GM18909 (cell line): ENCODE data around the gene GAS7.

Experiments
- ATAC-seq: cut with Tn5 transposase; IDR thresholded peaks from one replicate; pipeline ENCODE4 v1.9.1; 2021; ENCODE audit warnings: mild to moderate bottlenecking; ENCODE audit not compliant: unreplicated experiment, poor library complexity

The GAS7 gene

DNA sequence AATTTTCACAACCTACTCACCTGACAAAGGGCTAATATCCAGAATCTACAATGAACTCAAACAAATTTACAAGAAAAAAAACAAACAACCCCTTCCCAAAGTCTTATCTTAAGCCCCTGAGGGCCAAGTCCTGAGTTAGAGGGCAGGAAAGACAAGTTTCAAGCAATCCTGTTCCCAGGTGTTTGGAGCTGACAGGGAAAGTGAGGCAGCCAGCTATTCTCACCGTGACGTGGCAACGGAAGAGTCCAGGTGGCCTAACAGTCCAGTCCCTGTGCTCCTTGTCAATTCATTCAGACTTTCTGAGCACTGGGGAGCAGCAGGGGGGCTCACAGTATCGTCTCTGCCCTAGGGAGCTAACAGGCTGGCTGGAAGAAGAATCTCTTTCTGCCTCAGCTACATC is 203.6 kb downstream of the GAS7 start:
- no peak for ATAC-seq

DNA sequence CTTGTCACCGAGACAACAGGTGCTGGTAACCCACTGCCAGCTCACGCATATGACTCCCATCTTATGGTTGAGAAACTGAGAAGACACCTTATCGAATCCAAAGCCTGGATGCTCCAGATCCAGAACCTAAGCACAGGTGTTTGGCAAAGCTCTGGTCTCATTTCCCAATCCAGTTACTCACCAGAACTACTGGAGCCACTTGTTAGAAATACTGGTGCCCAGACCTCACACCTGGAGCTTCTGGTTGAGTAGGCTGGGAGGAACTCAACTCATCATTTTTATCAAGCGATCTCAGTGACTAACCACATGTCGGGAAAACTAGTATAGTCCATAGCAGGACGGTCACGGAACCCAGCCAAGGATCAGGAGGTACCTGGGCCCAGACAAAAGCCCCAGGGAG is 206.6 kb downstream of the GAS7 start:
- no peak for ATAC-seq

DNA sequence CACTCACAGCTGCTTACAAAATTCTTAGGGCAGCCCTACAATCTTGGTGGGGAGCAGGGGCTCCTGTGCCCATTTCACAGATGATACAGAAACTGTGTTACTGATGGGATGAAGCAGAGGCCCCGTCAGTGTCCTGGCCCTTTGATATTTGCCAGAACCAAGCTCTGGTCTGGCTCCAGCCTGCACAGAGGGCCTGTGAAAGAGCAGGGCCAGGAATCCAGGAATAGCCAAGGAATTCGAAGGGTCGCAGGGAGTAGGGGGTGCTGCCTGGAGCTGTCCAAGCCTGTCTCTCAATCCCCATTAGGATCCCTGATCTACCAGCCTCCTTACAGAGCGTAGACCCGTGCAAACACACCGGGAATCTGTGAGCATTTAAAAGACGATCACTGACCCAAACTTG is 207.1 kb downstream of the GAS7 start:
- no peak for ATAC-seq

DNA sequence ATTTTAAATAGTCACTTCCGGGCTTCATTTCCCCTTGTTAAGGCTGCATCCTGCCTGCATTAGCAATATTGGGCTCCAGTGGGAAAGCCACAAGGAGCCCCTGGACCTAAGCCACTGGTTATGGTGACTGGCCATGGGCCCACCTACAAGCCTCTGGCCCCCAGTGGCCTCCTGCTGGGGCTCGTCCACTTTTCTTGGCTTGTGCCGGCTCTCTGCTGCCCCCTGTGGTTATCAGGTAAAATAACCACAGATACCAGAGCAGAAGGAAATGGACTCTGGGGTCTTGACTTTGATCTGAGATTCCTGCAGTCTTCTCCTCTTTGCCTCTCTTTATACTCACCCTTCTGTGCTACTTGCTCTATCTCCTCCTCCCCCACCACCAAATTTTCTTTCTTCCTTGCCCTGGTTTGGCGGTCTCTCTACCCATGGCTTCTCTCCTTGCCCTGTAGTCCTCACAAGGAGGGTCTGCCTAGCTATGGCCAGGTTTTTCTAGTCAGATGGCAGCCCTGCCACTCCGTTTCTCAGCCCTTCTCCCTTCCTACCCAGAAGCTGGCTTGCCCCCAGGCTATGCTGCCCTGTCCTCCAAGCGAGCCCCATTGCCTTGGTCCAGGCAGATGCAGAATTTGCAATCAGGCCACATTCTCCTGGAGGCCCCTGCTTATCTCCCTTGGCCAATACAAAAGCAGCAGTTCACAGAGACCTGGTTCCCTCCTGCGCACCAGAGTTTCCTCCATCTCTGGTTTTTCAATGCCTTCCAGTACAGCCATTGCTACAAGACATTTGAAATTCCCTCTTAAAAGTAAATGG is 210.4 kb downstream of the GAS7 start:
- ATAC-seq: no peak

DNA sequence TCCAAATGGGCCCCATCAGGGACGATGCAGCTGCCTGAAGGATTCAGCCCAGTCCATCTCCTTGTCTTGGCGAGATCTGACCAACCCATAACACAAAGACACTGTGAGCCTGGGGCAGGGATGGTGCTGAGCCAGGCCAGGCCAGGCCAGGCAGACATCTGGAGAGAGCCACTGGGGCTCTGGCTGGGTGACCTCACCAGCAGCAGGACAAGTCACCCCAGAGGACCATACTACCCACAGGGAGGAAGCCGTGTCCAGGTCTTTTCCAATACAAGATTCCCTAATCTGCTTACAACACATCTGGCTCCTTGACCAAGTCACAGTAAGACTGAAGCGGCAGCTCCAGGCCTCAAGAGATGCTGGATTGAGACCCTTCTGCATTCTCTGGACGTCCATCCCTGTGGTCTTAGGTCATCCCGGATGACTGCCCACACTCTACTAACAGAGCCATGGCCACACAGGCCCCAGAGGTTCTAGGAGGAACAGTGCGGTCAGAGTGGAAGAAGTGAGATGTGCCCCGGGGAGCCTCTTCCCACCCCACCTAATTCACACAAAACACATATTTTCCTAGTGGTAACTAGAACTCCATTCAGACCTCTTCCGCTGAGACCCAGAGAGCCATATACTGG is 211.5 kb downstream of the GAS7 start:
- no peak for ATAC-seq

DNA sequence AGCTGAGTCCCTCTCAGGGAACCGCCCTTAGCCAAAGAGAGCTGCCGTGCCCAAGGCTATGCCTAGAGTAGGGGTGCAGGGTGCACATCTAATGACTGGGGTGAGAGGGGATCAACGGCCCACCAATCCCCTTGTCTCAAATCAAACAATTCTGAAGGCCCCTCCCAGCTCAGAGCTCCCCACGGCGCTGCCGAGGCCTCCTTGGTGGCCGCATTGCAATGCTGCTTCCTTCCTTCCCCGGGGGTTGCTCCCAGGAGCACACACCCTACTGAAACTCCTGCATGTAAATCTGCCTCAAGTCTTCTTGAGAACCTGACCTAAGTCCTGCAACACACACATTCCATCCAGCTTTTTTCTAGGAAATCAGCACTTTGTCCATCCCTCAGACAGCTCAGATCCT is 212.8 kb downstream of the GAS7 start:
- no peak for ATAC-seq

DNA sequence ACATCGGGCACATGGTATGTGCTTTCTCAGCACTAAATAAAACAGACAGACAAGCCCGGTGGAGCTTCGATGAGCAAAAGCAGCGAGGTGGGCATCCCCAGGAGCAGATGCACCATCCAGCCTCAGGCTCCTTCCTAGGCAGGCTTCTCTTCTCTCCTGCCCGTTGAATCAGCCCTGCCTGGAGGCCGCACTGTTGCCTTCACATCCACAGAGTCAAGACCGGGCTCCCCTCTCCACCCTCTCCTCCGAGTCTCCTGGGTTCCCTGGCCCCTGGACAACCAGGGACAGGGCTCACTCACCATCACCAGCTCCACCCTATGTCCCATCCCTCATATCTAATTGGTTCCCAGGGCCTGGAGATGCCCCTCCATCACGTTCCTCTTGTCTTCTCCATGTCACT is 213.6 kb downstream of the GAS7 start:
- no peak for ATAC-seq

DNA sequence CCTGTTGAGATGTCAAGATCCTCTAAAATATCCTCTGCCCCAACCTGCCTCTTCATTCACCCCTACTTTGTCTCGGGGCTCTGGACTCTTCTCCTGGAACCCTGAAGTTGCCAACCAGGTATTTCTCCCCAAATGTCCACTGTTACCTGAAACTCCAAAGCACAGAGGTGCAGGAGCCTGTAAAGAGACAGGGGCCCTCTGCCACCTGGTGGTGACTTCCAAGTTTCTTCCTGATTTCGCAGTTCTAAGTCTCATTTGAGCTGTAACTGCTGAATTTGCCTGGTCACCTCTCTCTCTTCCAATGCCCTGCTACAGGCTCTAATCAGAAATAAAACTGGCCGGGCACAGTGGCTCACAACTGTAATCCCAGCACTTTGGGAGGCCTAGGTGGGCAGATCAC is 216.2 kb downstream of the GAS7 start:
- ATAC-seq: no peak

DNA sequence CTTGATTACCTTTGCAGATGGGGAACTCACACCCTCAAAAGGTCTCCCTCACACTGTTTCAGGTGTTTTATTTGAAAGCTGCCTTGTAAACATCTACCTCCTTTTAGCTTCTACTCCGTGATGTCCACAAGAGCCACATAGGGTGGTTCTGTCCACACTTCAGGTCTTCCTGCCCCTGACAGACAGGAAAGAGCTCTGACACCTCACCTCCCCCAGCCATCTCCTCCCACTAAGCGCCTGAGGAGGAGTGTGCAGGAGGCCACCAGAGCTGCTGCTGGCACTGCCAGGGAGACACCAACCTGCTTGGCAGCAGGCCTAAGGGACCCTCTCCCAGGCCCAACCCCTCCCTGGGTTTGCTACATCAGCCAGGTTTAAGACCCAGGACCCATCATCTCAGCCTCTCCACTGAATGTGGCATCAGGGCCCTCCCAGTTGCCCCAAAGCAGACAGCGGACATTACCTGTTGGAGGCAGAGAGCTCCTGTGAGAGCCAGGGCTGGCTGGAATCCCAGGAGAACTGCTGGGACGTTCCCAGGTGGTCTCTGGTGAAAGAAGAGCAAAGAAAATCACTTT is 217.0 kb downstream of the GAS7 start:
- no peak for ATAC-seq

DNA sequence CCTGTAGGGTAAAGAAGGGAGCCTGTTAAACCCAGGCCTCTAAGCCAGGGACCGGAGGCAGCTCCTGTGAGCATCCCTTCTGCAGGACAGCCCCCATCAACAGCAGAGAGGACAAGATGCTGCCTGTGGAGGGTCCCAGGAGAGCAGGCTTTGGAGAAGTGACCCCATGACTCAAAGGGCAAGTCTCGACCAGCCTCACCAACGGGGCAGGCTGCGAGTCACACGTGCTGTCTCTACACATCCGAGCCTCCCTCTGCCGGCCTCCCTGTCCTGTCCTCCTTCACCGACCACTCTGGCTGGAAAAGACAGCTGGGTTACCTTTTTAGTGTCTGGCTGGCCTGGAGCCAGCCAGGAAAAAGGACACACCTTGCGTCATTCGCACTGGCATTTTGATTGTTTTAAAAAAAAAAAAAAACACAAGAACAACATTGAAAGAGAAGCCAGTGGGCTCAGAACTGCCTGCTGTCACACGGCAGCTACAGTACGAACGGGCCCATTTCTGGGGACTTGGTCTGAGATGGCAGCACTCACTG is 218.9 kb downstream of the GAS7 start:
- no peak for ATAC-seq

DNA sequence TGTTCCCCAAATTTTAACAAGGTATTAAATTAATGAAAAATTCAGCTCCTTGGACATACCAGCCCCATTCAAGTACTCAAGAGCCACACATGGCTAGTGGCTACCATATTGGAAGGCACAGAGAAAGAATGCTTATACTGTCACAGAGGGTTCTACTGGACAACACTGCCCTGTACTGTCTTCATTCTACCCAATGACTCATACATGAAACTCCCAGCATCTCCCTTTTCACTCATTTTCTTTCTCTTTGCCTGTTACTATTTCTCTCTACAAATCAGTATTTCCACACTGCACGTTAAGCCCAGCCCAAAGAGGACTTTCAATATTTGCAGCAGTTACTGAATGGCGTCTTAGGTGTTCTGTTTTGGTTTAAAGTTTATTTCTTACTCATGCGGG is 221.2 kb downstream of the GAS7 start:
- ATAC-seq: no peak

DNA sequence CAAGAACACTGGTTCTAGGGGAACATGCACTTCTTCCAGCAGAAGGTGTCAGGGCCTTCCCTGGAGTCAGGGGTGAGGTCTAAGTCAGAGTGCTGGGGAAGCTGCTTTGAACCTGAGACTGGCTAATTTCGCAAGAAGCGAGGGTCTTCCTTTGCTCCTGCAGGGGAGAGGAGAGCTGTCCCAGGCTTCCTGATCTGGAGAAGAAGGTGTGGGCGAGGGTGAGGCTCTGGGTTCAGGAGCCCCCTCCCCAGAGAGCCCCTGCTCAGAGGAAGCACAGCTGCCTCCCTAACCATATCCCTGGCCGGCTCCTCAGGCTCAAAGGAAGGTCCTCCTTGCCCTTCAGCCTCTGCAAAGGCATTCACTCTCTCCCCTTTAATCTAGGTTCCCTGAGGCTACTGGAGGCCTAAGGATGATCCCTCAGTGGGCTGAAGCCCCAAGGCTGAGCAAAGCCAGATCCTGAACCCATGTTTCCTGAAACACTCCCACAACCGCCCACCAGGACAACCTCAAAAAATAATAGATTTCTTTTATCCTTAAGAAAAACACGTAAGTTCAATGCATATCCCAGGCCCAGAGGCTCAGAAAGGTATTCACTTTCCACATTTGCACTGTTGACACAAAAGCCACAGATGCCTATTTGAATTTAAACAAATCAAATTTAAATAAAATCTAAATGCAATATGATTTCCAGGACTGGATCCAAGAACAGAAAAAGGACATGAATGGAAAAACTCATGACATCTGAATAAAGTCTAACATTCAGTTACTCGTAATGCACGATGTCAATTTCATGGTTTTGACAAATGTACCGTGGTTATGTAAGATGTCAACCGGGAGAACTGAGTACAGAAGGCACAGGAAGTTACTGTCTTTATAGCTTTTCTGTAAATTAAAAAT is 221.9 kb downstream of the GAS7 start:
- no peak for ATAC-seq

DNA sequence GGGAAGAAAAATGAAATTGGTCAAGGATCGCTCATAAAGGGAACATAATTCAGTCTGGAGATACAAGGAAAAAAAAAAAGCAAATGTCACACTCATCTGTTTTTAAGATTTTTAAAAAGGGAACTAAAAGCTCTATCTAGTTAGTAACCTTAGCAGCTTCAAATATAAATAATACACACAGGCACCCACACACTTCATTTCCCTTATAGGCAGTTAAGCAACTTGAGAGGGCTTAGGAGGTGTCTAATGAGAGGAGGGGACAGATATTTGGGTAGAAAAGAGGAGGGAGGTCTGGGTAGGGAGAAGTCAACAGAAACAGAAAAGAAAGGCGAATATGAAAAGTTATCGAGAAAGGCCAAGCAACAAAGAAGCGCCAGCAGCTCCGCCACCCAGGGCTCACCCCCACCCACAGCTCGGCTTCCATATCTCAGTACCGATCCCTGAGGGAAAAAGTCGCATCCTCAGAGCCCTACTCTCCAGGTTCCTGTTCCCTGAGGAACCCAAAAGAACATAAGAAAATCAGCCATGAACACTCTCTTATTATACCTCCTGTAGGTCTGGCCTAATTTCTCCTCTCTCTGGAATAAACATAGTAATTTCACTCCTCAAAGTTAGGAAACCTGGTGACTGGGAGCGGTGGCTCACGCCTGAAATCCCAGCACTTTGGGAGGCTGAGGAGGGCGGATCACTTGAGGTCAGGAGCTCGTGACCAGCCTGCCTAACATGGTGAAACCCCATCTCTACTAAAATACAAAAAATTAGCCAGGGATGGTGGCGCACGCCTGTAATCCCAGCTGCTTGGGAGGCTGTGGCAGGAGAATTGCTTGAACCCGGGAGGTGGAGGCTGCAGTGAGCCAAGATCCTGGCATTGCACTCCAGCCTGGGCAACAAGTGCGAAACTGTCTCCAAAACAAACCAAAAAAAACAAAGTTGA is 223.7 kb downstream of the GAS7 start:
- ATAC-seq: no peak

DNA sequence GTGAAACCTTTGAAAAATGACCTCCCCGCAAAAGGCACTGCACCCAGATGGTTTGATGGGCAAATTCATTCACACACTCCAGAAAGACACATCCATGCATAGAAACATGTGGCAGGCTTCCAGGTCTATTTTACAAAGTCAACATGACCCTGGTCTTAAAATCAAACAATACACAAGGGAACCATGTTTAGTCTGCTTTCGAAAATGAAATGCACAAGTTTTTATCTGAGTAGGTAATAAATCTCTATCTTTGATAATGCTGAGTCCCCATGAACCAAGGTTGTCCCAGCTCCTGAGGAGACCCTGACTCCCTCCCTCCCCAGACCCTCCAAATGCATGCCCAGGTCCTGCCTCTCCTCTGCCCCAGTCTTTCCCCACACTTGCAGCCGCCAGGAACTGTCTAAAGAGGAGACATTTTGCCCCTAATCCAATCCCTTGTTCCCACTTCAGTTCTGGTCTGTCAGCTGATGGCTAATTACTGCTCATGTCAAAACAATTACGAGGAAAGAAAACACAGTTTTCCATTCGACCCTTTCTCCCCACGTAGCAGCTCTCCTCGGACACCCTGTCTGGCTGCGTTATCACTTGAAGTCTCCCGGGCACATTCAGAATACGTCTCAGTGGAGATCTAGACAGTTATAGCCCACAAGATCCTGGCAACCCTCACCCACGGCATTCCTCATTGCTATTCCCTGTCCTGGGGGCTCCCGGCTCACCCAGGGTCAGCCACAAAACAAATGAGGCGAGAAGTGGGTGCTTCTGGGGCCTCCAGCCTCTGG is 224.5 kb downstream of the GAS7 start:
- ATAC-seq: no peak

DNA sequence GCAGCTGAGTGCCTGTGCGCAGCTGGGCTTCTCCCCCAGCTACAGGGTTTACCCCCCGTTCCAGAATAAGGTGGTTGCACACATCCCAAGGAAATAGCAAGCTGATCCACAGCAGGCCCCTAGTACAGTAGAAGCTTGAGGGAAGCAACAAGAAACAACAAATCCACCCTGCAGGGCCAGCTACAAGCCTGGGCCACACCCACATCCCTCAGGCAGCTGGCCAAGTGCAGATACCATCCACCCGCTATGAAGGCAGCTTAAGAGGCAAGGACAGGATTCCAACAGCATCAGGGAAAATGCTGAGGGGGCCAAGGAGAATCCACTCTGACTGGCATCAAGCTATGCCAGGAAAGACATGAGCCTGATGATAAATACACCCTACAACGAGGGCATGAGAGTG is 226.4 kb downstream of the GAS7 start:
- no peak for ATAC-seq

DNA sequence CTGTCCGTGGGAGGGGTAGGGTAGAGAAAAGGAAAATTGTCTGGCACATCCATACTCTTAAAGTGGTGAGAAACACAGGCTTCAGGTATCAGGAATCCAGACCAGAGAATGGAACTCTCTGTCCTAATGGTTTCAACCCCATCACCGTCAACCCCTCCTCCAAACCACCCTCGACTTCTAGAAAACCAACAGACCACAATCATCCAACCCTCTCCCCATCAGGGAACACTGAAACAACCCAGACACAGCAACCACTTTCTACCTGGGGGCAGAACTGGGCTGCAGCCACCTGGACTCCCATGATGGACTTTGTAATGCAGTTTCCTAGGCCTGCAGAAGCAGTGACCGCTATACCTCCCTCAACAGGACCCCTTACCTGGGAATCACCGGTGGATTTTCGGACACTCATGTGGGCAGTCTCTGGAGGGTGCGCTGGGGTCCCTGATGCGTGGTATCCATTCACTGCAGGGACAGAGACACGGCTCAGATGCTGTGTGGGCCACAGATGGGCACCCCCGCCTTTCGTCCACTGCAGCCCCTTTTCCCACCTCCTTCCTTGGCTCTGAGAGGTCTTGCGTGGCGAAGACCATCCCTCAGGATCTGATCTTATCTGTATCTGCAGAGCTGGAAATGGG is 229.0 kb downstream of the GAS7 start:
- ATAC-seq: no peak

DNA sequence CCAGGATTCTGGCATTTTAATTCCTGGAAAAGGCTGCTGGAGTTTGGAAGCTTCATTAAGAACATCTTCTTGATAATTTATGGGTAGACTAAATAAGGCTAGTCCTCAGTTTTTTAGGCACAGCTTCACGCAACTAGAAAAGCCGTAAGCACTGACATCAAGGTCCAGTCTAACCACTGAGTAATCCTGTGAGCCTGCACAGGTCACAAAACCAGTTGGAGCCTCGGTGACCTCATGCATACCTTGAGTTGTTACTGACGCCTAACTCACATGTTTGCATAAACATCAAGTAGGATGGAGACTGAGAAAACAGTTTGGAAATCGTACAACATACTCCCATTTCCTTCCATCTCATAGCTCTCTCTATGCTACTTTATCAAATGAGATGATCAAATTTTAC is 229.5 kb downstream of the GAS7 start:
- no peak for ATAC-seq

DNA sequence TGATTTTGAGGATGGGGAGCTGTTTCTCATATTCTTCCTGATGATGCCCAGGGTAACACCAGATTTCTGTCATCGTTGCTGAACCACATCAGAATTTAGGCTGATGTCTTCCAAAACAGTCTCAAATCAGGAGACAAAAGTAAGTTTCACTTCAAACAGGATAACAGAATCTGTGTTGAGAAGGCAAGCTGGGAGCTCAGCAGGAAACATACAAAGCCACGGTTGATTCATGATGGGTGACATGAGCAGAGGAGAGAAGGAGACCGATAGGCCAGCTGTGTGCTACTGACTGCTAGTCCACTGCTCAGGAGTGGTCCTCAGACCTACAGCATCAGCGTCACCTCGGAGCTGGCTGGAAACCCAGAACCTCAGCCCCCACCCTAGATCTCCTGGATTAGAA is 230.4 kb downstream of the GAS7 start:
- ATAC-seq: no peak
